Measurements from ENCODE around the gene NEAT1. TPM values are rescaled to one million over a fixed set of nuclear protein-coding genes. Genes with fewer than 3 reads are reported as not detected.
A peak's percentile ranks its signal among the peaks of the same experiment; 100 is the strongest.
"Not testable (repeated sequence)": the region's sequence is repeated elsewhere in the genome, so short reads cannot be mapped to it uniquely, and the experiment has no call there.

The NEAT1 gene
- total and polyA plus RNA-seq, 9 donors = 15.6 to 203 (median 65.3) TPM

DNA sequence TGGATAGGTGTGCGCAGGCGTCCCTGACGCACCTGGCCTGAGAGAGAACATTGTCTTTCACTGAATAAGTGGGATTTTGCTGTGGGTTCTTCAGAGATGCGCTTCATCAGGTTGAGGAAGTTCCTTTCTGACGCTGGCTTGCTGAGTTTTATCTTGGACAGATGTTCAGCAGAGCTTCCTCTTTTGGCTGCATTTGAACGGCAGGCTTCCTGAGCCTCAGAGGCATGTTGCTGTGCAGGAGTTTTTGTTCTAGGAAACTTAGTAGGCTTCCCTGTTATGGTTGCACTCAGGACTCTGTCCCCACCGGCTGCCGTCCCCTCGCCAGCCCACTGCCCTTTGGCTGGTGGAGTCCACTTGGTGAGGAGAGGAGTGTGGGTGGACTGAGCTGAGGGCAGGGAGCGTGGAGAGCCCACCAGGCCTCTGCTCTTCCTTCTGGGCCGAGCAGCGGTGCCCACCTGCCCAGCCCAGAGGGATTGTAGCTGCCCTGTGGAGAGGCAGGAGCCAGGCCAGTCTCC lies 18.9 kb upstream of the NEAT1 start:
- 76% methylated on average over 7 of the region's 12 CpGs for WGBS (ENCODE audit: insufficient coverage)
- H3K27ac ChIP-seq (ENCODE audit: low read length) = peak overlapping the region; percentile 67
- H3K9me3 ChIP-seq (replicated peaks; ENCODE audit: control insufficient read depth, low read depth, low read length) = no peaks in the 10 kb centered on the region
- H3K27me3 ChIP-seq (ENCODE audit: control insufficient read depth, insufficient read depth, low read length) = no peaks in the 10 kb centered on the region
- H3K4me1 ChIP-seq (ENCODE audit: control insufficient read depth, insufficient read depth, low read length) = peaks cover 14% of the 10 kb centered on the region
- H3K4me3 ChIP-seq (ENCODE audit: low read length) = no peak overlapping the region
- peaks cover 49% of the 10 kb centered on the region for H3K36me3 ChIP-seq (ENCODE audit: control insufficient read depth, insufficient read depth, low read length)
- DNase-seq = peak; percentile 79

DNA sequence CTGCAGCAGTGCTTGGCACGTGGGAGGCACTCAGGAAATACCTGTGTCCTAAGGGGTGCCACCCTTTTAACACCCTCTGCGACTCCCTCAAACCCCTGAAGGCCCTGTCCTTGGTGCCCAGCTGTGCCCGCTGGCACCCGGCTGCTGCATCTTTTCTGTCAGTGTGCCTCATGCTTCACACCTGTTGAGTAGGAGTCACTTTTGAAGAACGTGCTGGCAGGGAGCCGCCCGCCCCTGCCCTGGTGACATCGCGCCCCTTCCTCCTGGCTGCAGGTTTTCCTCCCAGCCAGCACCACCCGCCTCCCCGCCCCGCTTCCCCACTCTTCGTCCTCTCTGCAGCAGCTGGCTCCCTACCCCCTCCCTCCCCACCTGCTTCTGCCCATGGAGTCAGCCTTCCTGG lies 18.4 kb upstream of the NEAT1 start:
- Histone ChIP-seq H3K4me3 (ENCODE audit: low read length) (no peak overlapping the region), H3K4me1 (ENCODE audit: control insufficient read depth, insufficient read depth, low read length) (peaks cover 14% of the 10 kb centered on the region), H3K27ac (ENCODE audit: low read length) (peak overlapping the region; percentile 67), H3K9me3 (replicated peaks; ENCODE audit: control insufficient read depth, low read depth, low read length) (no peaks in the 10 kb centered on the region), H3K36me3 (ENCODE audit: control insufficient read depth, insufficient read depth, low read length) (peaks cover 52% of the 10 kb centered on the region), H3K27me3 (ENCODE audit: control insufficient read depth, insufficient read depth, low read length) (no peaks in the 10 kb centered on the region)
- 86% methylated on average over 9 of the region's 13 CpGs for whole genome bisulfite sequencing (ENCODE audit: insufficient coverage)
- no peak for DNase-seq

DNA sequence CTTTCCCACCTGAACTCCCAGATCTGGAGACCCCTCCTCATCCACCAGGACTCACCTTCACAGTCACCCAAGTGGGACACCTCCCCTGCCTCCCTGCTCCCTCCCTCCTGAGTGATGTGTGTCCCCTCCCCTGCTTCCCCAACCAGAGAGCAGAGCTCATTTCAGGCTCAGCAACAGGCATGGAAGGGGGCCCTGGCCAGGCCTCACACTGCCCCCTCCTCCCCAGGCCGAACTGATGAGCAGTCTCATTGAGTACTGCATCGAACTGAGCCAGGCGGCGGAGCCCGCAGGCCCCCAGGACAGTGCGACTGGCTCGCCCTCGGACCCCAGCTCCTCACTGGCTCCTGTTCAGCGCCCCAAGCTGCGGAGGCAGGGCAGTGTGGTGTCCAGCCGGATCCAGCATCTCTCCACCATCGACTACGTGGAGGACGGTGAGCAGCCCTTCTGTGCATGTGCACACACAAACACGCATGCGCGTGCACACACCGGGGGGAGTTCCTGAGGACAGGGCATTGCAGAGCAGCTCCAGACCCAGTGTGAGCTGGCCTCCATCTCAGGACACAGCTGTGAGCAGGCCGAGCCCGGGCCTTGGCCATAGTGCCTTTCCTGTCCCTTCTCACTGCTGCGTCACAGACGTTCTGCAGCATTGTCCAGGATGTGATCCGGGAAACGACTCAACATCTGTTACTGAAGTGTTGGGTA lies 17.8 kb upstream of the NEAT1 start:
- no peaks in the 10 kb centered on the region for H3K9me3 ChIP-seq (replicated peaks; ENCODE audit: control insufficient read depth, low read depth, low read length)
- peaks cover 53% of the 10 kb centered on the region for H3K36me3 ChIP-seq (ENCODE audit: control insufficient read depth, insufficient read depth, low read length)
- peaks cover 14% of the 10 kb centered on the region for H3K4me1 ChIP-seq (ENCODE audit: control insufficient read depth, insufficient read depth, low read length)
- 90% methylated on average over 24 of the region's 24 CpGs for WGBS (ENCODE audit: insufficient coverage)
- DNase-seq = no peak
- H3K27ac ChIP-seq (ENCODE audit: low read length) = no peak overlapping the region
- H3K4me3 ChIP-seq (ENCODE audit: low read length) = no peak overlapping the region
- H3K27me3 ChIP-seq (ENCODE audit: control insufficient read depth, insufficient read depth, low read length) = no peaks in the 10 kb centered on the region

DNA sequence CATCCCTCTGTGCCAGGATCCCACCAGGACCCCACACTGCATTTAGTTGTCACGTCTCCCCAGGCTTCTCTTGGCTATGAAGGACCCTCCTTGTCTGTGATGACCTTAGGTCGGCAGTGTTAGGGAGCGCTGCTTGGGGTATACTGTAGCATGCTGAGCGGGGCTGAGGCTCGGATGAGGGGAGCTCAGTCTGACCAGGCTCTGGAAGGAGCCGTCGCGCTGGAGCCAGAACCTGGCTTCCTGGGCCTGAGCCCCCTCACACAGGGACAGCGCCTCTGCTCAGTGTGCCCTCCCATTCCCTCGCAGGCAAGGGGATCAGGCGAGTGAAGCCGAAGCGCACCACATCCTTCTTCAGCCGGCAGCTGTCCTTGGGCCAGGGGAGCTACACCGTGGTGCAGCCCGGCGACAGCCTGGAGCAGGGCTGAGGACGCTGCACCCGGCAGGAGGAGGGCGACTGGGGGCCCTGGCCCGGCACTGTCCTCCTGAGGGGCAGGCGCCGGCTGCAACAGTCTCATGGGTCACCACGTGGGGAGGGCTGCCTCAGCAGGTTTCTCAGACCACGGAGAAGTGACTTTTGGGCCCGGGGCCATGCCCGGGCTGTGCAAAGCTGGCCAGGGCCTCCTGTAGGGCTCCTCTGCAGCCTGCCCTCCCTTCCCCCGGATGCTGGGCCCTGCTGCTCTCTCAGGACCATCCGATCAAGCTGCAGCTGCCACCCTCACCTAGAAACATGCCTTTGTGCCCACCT lies 11.5 kb upstream of the NEAT1 start:
- no peak for DNase-seq
- Histone ChIP-seq H3K27ac (ENCODE audit: low read length) (no peak overlapping the region), H3K4me1 (ENCODE audit: control insufficient read depth, insufficient read depth, low read length) (peaks cover 11% of the 10 kb centered on the region), H3K9me3 (replicated peaks; ENCODE audit: control insufficient read depth, low read depth, low read length) (no peaks in the 10 kb centered on the region), H3K4me3 (ENCODE audit: low read length) (no peak overlapping the region), H3K36me3 (ENCODE audit: control insufficient read depth, insufficient read depth, low read length) (peaks cover 46% of the 10 kb centered on the region), H3K27me3 (ENCODE audit: control insufficient read depth, insufficient read depth, low read length) (no peaks in the 10 kb centered on the region)
- WGBS (ENCODE audit: insufficient coverage) = 88% methylated on average over 29 of the region's 29 CpGs

DNA sequence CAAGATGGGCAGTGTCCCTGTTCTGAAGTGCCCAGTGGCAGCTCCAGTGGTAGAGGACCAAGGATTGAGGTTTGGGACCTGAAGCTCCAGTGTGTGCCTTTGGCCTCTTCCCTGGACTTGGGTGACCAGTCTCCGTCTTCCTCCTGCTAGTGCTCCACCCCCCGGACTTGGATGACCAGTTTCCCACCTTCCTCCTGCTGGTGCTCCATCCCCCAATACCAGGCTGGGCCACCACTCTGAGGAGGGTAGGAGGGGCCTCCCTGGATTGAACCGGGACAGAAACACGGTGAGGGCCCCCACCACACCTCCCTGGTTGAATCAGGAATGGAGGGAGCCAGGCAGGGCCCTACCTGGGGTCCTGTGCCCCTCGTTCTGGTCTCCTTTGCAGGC lies 10.9 kb upstream of the NEAT1 start:
- no peaks in the 10 kb centered on the region for H3K9me3 ChIP-seq (replicated peaks; ENCODE audit: control insufficient read depth, low read depth, low read length)
- peaks cover 17% of the 10 kb centered on the region for H3K4me1 ChIP-seq (ENCODE audit: control insufficient read depth, insufficient read depth, low read length)
- H3K27me3 ChIP-seq (ENCODE audit: control insufficient read depth, insufficient read depth, low read length) = no peaks in the 10 kb centered on the region
- H3K27ac ChIP-seq (ENCODE audit: low read length) = no peak overlapping the region
- 68% methylated on average over 3 of the region's 5 CpGs for WGBS (ENCODE audit: insufficient coverage)
- no peak overlapping the region for H3K4me3 ChIP-seq (ENCODE audit: low read length)
- no peak for DNase-seq
- peaks cover 46% of the 10 kb centered on the region for H3K36me3 ChIP-seq (ENCODE audit: control insufficient read depth, insufficient read depth, low read length)

DNA sequence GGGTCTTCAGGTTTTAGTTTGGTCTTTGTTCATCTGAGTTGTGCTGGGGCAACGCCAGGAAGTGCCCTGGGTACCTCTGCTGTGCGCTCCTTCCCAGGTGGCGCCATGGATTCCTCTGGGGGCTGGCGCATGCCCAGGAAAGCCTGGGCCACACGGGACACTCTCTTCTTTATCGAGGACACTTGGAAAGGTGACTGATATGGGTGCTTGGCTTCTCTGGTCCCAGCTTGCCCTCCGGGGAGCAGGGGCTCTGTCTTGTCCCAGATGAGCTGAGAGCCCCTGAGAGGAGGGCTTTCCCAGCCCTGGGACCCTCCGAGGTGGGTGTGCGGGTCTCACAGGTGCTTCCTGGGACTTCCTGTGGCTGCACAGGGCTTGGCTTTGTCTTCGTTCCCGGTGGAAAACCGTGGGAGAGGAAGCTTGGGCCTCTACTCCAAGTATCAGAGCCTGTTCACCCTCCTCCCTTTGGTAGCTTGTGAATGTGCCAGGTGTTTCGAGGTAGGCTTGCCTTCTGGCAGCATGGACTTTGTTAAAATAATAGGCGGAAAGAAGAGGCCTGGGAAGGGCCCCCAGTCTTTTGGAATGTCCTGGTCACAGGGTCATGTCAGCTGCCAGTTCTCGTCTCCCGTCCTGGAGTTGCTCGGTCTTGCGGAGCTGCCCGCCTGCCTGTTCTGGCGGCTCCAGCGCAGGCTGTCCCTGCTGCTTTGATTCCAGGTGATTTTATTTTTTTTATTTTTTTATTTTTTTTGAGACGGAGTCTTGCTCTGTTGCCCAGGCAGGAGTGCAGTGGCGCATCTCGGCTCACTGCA lies 10.1 kb upstream of the NEAT1 start:
- no peaks in the 10 kb centered on the region for H3K9me3 ChIP-seq (replicated peaks; ENCODE audit: control insufficient read depth, low read depth, low read length)
- no peak overlapping the region for H3K4me3 ChIP-seq (ENCODE audit: low read length)
- peaks cover 42% of the 10 kb centered on the region for H3K36me3 ChIP-seq (ENCODE audit: control insufficient read depth, insufficient read depth, low read length)
- no peak overlapping the region for H3K27ac ChIP-seq (ENCODE audit: low read length)
- no peak for DNase-seq
- peaks cover 25% of the 10 kb centered on the region for H3K4me1 ChIP-seq (ENCODE audit: control insufficient read depth, insufficient read depth, low read length)
- WGBS (ENCODE audit: insufficient coverage) = 80% methylated on average over 9 of the region's 24 CpGs
- no peaks in the 10 kb centered on the region for H3K27me3 ChIP-seq (ENCODE audit: control insufficient read depth, insufficient read depth, low read length)

DNA sequence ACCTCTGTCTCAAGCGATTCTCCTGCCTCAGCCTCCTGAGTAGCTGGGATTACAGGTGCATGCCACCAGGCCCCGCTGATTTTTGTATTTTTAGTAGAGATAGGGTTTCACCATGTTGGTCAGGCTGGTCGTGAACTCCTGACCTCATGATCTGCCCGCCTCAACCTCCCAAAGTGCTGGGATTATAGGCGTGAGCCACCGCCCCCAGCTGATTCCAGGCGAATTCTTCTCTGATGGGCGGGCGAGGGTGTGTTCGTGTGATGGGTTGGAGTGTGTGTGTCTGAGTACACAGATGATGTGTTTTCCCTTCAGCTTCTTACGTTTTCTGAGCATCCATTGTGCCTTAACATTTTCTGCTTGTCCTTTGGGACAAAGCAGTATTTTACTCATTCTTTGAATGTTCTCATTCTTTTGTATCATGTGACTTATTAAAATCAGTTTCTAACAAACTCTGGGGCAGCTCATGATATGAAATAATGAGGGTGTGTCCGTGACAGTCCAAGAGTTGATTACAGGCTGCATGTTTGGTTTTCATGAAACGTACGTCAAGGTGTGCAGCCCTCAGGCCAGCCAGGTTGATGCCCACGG lies 9.4 kb upstream of the NEAT1 start:
- H3K36me3 ChIP-seq (ENCODE audit: control insufficient read depth, insufficient read depth, low read length) = peaks cover 41% of the 10 kb centered on the region

DNA sequence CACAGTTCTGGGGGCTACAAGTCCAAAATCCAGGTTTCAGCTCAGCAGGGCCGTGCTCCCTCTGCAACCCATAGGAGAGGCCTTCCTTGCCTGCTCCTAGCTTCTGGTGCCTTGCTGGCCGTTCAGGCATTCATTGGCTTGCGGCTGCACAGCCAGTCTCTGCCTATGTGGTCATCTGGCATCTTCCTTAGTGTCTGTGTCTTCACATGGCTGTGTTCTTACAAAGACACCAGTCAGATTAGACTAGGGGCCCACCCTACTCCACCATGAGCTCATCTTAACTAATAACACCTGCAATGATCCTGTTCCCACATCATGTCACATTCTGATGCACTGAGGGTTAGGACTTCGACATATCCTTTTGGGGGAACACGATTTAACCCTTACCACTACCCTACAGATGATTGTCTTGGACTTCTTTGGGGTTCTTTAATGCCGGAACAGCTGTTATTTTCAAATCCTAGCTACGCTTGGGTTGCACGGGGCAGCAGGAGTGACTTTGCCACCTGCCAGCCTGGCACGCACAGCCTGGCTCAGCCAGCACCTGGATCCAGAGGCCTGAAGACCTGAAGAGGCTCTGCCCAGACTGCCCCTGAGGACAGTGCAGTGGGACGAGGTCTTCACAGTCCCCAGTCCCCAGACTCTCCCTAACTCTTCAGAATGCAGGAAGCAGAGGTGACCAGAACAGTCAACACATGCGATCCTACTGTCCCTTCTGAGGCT lies 7.7 kb upstream of the NEAT1 start:
- Histone ChIP-seq H3K9me3 (replicated peaks; ENCODE audit: control insufficient read depth, low read depth, low read length) (no peaks in the 10 kb centered on the region), H3K4me3 (ENCODE audit: low read length) (no peak overlapping the region), H3K36me3 (ENCODE audit: control insufficient read depth, insufficient read depth, low read length) (peaks cover 26% of the 10 kb centered on the region), H3K4me1 (ENCODE audit: control insufficient read depth, insufficient read depth, low read length) (peaks cover 49% of the 10 kb centered on the region), H3K27me3 (ENCODE audit: control insufficient read depth, insufficient read depth, low read length) (no peaks in the 10 kb centered on the region), H3K27ac (ENCODE audit: low read length) (no peak overlapping the region)
- no peak for DNase-seq
- 70% methylated on average over 6 of the region's 11 CpGs for WGBS (ENCODE audit: insufficient coverage)

More for the DNA sequence above, 9.4 kb upstream of the NEAT1 start:
- not testable (repeated sequence) for H3K4me3 ChIP-seq (ENCODE audit: low read length); H3K27ac ChIP-seq (ENCODE audit: low read length); H3K27me3 ChIP-seq (ENCODE audit: control insufficient read depth, insufficient read depth, low read length); DNase-seq; H3K9me3 ChIP-seq (replicated peaks; ENCODE audit: control insufficient read depth, low read depth, low read length)
- 86% methylated on average over 10 of the region's 15 CpGs for WGBS (ENCODE audit: insufficient coverage)
- peaks cover 32% of the 10 kb centered on the region for H3K4me1 ChIP-seq (ENCODE audit: control insufficient read depth, insufficient read depth, low read length)

DNA sequence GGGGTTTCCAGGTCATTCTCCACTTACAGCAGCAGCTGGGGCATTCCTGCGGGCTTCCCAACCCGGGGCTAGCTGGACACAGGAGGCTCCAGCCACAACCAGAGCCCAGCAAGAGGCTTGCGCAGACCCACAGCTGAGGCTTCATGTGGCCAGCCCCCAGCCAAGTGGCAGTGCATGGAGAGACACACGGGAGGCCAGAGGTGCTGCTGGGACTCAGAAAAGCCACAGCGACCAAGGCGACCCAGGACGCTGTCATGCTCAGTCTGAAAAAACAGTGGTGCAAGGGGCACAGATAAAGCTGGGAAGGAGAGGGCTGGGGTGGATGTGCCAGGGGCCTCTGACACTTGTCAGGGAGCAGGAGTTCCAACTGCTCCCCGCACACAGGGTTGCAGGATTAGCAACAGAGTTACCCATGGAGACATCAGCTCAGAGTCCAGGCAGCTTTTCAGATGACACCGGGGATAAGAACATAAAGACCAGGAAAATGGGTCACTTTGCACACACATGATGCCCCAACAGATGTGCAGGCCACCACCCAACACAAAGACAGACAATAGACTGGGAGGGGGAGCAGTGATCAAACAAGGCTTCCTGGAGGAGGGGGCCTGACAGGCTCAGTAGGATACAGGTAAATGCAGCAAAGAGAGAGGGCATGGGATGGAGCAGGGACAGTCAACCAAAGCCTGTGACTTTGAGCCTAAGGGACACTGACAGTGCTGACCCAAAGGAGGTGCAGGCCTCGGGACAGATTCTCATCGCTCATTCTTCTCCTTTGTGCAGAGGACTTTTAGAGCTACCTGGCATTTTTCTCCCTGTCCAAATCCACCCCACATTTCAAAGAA lies 6.9 kb upstream of the NEAT1 start:
- H3K27ac ChIP-seq (ENCODE audit: low read length) = no peak overlapping the region
- no peak overlapping the region for H3K4me3 ChIP-seq (ENCODE audit: low read length)
- no peak for DNase-seq
- H3K9me3 ChIP-seq (replicated peaks; ENCODE audit: control insufficient read depth, low read depth, low read length) = no peaks in the 10 kb centered on the region
- H3K4me1 ChIP-seq (ENCODE audit: control insufficient read depth, insufficient read depth, low read length) = peaks cover 57% of the 10 kb centered on the region
- WGBS (ENCODE audit: insufficient coverage) = 67% methylated on average over 10 of the region's 11 CpGs
- no peaks in the 10 kb centered on the region for H3K27me3 ChIP-seq (ENCODE audit: control insufficient read depth, insufficient read depth, low read length)
- peaks cover 24% of the 10 kb centered on the region for H3K36me3 ChIP-seq (ENCODE audit: control insufficient read depth, insufficient read depth, low read length)
